ENCODE results near the gene LAMP5. TPM values are rescaled to one million over a fixed set of nuclear protein-coding genes. Genes with fewer than 3 reads are reported as not detected.

The LAMP5 gene
- total RNA-seq, 1 experiment from 2014 or later = not detected

GRCh38 chr20:9488063-9488462, 26.3 kb upstream of the LAMP5 start:
- no peak for DNase-seq
- H3K36me3 Mint-ChIP-seq (ENCODE audit: insufficient read depth, unreplicated experiment) = no peaks in the 10 kb centered on the region
- no peak overlapping the region for H3K4me3 Mint-ChIP-seq (ENCODE audit: low read depth, unreplicated experiment)
- no peaks in the 10 kb centered on the region for H3K27me3 Mint-ChIP-seq (ENCODE audit: unreplicated experiment)
- H3K9me3 Mint-ChIP-seq (ENCODE audit: low read depth, unreplicated experiment) = peaks cover 6% of the 10 kb centered on the region
- H3K4me1 Mint-ChIP-seq (ENCODE audit: low read depth, unreplicated experiment) = no peaks in the 10 kb centered on the region
- no peak overlapping the region for H3K27ac Mint-ChIP-seq (ENCODE audit: unreplicated experiment)
- no peak for TF ChIP-seq CTCF (IDR thresholded peaks at IDR 0.05; ENCODE audit: unreplicated experiment)
- CTCF ChIA-PET = no interaction called here
- intact Hi-C loops (cut with micrococcal nuclease; ENCODE audit: unreplicated experiment) = no loop called here
- no TSS peak for BruUV-seq (replicated peaks)

GRCh38 chr20:9490161-9490560, 24.2 kb upstream of the LAMP5 start:
- intact Hi-C loops (cut with micrococcal nuclease; ENCODE audit: unreplicated experiment) = no loop called here
- Mint-ChIP-seq H3K4me3 (ENCODE audit: low read depth, unreplicated experiment) (no peak overlapping the region), H3K36me3 (ENCODE audit: insufficient read depth, unreplicated experiment) (no peaks in the 10 kb centered on the region), H3K9me3 (ENCODE audit: low read depth, unreplicated experiment) (peaks cover 6% of the 10 kb centered on the region), H3K27ac (ENCODE audit: unreplicated experiment) (no peak overlapping the region), H3K4me1 (ENCODE audit: low read depth, unreplicated experiment) (no peaks in the 10 kb centered on the region), H3K27me3 (ENCODE audit: unreplicated experiment) (no peaks in the 10 kb centered on the region)
- CTCF ChIA-PET = no interaction called here
- TF ChIP-seq CTCF (IDR thresholded peaks at IDR 0.05; ENCODE audit: unreplicated experiment) = no peak
- DNase-seq = no peak
- BruUV-seq (replicated peaks) = no TSS peak

GRCh38 chr20:9490631-9491030, 23.8 kb upstream of the LAMP5 start:
- CTCF ChIA-PET = no interaction called here
- Mint-ChIP-seq H3K27ac (ENCODE audit: unreplicated experiment) (no peak overlapping the region), H3K36me3 (ENCODE audit: insufficient read depth, unreplicated experiment) (no peaks in the 10 kb centered on the region), H3K4me3 (ENCODE audit: low read depth, unreplicated experiment) (no peak overlapping the region), H3K27me3 (ENCODE audit: unreplicated experiment) (no peaks in the 10 kb centered on the region), H3K4me1 (ENCODE audit: low read depth, unreplicated experiment) (no peaks in the 10 kb centered on the region), H3K9me3 (ENCODE audit: low read depth, unreplicated experiment) (peaks cover 6% of the 10 kb centered on the region)
- intact Hi-C loops (cut with micrococcal nuclease; ENCODE audit: unreplicated experiment) = no loop called here
- BruUV-seq (replicated peaks) = no TSS peak
- no peak for DNase-seq
- TF ChIP-seq CTCF (IDR thresholded peaks at IDR 0.05; ENCODE audit: unreplicated experiment) = no peak

GRCh38 chr20:9491324-9491723, 23.1 kb upstream of the LAMP5 start:
- H3K27ac Mint-ChIP-seq (ENCODE audit: unreplicated experiment) = no peak overlapping the region
- H3K4me3 Mint-ChIP-seq (ENCODE audit: low read depth, unreplicated experiment) = no peak overlapping the region
- H3K36me3 Mint-ChIP-seq (ENCODE audit: insufficient read depth, unreplicated experiment) = no peaks in the 10 kb centered on the region
- intact Hi-C loops (cut with micrococcal nuclease; ENCODE audit: unreplicated experiment) = no loop called here
- no peaks in the 10 kb centered on the region for H3K27me3 Mint-ChIP-seq (ENCODE audit: unreplicated experiment)
- H3K4me1 Mint-ChIP-seq (ENCODE audit: low read depth, unreplicated experiment) = no peaks in the 10 kb centered on the region
- no peak for DNase-seq
- CTCF ChIA-PET = interaction anchor here (0.7 kb wide), 1 partner anchor 1292 kb away, joined by 3 read pairs; no protein-coding TSS in a partner anchor
- TF ChIP-seq CTCF (IDR thresholded peaks at IDR 0.05; ENCODE audit: unreplicated experiment) = no peak
- no TSS peak for BruUV-seq (replicated peaks)
- peaks cover 6% of the 10 kb centered on the region for H3K9me3 Mint-ChIP-seq (ENCODE audit: low read depth, unreplicated experiment)

All from Calu3 (cell line).